HCT116 (cell line): ENCODE results near the gene MUC13.

Source experiments
- POLR2A ChIP-seq: IDR thresholded peaks from 2 replicates; pipeline ENCODE4 v1.7.0; 2011; ENCODE audit warnings: borderline replicate concordance; ENCODE audit not compliant: insufficient read depth, insufficient read length; ENCODE audit errors: extremely low read depth
- POLR2AphosphoS5 ChIP-seq: IDR thresholded peaks from 2 replicates; pipeline ENCODE4 v1.6.1; 2011; ENCODE audit warnings: mild to moderate bottlenecking, low read depth, low read length, moderate library complexity
- TF ChIP-seq, protein P1 (sequence below), 3 experiments: fragments of 200-600 bp in 1 of 3; sonication (generic) in 1 of 3; IDR thresholded peaks in 2 of 3; conservative IDR thresholded peaks in 1 of 3; 2 replicates each; pipeline ENCODE4 v1.5.1; 2012 to 2017; ENCODE audit warnings: low read depth in 2 of 3, low read length in 2 of 3, antibody characterized with exemption in 1 of 3, borderline replicate concordance in 1 of 3, control low read depth in 1 of 3, mild to moderate bottlenecking in 1 of 3, mixed read lengths in 1 of 3, mixed run types in 1 of 3, moderate library complexity in 1 of 3; ENCODE audit not compliant: insufficient read depth in 1 of 3
- TF ChIP-seq, protein P2 (sequence below): IDR thresholded peaks from 2 replicates; pipeline ENCODE4 v1.6.1; 2012; ENCODE audit warnings: low read depth

DNA sequence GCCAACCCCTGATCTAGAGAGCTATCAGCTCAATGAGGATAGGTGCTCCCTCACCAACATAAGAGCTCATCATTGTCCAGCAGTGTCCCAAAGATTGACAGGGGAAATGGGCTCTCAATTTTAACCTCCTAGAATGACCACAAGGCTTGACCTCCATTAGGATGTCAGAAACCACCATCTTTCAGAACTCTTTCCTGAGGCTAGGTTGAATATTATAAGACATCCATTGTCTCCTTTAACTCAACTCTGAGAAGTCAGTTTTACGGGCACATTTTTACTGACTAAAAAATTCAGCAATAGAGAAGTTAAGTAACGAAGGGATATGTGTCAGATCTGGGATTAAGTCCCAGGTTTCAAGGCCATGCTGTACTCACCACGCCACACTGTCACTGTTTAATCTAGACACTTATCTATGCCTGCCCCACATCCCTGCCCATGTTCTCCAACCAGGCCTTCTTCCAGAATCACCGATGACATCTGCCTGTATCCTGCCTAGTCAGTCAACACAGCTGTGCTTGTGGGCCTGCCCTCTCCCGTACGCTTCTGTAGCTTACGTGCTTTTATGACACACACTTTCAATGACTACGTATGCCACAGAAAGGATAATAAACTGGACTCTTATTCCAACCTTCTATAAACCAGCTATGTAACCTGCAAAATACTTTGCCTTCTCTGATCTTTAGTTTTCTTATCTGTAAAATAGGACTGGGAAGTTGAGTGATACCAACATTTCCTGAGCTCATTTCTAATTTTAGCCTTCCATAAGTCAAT is 17.1 kb upstream of the MUC13 start:
- no peak for TF ChIP-seq POLR2AphosphoS5
- TF ChIP-seq, protein P1, sequence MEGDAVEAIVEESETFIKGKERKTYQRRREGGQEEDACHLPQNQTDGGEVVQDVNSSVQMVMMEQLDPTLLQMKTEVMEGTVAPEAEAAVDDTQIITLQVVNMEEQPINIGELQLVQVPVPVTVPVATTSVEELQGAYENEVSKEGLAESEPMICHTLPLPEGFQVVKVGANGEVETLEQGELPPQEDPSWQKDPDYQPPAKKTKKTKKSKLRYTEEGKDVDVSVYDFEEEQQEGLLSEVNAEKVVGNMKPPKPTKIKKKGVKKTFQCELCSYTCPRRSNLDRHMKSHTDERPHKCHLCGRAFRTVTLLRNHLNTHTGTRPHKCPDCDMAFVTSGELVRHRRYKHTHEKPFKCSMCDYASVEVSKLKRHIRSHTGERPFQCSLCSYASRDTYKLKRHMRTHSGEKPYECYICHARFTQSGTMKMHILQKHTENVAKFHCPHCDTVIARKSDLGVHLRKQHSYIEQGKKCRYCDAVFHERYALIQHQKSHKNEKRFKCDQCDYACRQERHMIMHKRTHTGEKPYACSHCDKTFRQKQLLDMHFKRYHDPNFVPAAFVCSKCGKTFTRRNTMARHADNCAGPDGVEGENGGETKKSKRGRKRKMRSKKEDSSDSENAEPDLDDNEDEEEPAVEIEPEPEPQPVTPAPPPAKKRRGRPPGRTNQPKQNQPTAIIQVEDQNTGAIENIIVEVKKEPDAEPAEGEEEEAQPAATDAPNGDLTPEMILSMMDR (IDR thresholded peaks at IDR 0.05 in 2 of 3, conservative IDR thresholded peaks at IDR 0.05 in 1 of 3; ENCODE audit: borderline replicate concordance in 1 of 3, insufficient read depth in 1 of 3, low read depth in 2 of 3, low read length in 2 of 3), result no peak
- TF ChIP-seq, protein P2, sequence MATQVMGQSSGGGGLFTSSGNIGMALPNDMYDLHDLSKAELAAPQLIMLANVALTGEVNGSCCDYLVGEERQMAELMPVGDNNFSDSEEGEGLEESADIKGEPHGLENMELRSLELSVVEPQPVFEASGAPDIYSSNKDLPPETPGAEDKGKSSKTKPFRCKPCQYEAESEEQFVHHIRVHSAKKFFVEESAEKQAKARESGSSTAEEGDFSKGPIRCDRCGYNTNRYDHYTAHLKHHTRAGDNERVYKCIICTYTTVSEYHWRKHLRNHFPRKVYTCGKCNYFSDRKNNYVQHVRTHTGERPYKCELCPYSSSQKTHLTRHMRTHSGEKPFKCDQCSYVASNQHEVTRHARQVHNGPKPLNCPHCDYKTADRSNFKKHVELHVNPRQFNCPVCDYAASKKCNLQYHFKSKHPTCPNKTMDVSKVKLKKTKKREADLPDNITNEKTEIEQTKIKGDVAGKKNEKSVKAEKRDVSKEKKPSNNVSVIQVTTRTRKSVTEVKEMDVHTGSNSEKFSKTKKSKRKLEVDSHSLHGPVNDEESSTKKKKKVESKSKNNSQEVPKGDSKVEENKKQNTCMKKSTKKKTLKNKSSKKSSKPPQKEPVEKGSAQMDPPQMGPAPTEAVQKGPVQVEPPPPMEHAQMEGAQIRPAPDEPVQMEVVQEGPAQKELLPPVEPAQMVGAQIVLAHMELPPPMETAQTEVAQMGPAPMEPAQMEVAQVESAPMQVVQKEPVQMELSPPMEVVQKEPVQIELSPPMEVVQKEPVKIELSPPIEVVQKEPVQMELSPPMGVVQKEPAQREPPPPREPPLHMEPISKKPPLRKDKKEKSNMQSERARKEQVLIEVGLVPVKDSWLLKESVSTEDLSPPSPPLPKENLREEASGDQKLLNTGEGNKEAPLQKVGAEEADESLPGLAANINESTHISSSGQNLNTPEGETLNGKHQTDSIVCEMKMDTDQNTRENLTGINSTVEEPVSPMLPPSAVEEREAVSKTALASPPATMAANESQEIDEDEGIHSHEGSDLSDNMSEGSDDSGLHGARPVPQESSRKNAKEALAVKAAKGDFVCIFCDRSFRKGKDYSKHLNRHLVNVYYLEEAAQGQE, result no peak
- TF ChIP-seq POLR2A, result no peak
